CD4-positive, CD25-positive, alpha-beta regulatory T cell (primary cell): ENCODE data around the gene CNBD2. TPM values are rescaled to one million over a fixed set of nuclear protein-coding genes. Genes with fewer than 3 reads are reported as not detected.

Experiments
- ATAC-seq, 2 donors: fragments of 150-1000 bp; cut with Tn5 transposase; one replicate each; pipeline ENCODE4 v1.10.0; 2021; ENCODE audit warnings: low read depth in 2 of 2, moderate number of reproducible peaks in 2 of 2, moderate library complexity in 1 of 2
- DNase-seq, 3 donors: peaks; one replicate each; pipeline versions ENCODE4 v3.0.0 to v3.0.0-alpha.2; 2012 to 2022; ENCODE audit warnings: mixed read lengths in 1 of 3
- H3K27ac ChIP-seq: one replicate; pipeline ENCODE4 v1.7.0; 2013; ENCODE audit warnings: mild to moderate bottlenecking, low read length; ENCODE audit not compliant: insufficient read depth, poor library complexity, severe bottlenecking
- H3K27me3 ChIP-seq: one replicate; pipeline ENCODE4 v1.7.0; 2013; ENCODE audit warnings: low read length; ENCODE audit not compliant: control insufficient read depth, insufficient read depth
- H3K36me3 ChIP-seq: one replicate; pipeline ENCODE4 v1.7.0; 2013; ENCODE audit warnings: mild to moderate bottlenecking, low read length, moderate library complexity; ENCODE audit not compliant: control insufficient read depth, insufficient read depth
- H3K4me1 ChIP-seq: 2 replicates; pipeline ENCODE4 v1.7.0; 2013; ENCODE audit warnings: mild to moderate bottlenecking, low read length; ENCODE audit not compliant: insufficient read depth, control insufficient read depth, poor library complexity, severe bottlenecking
- H3K4me3 ChIP-seq: one replicate; pipeline ENCODE4 v1.7.0; 2013; ENCODE audit warnings: low read depth, mild to moderate bottlenecking, low read length, moderate library complexity
- H3K9me3 ChIP-seq, 2 experiments: 1 replicate in 1 of 2; 2 replicates in 1 of 2; pipeline ENCODE4 v1.7.0; 2013; ENCODE audit warnings: low read length in 2 of 2, mild to moderate bottlenecking in 1 of 2, moderate library complexity in 1 of 2; ENCODE audit not compliant: control insufficient read depth in 2 of 2
- H3K27ac Mint-ChIP-seq, 3 donors: one replicate each; pipeline ENCODE4 v1.8.0; 2020 to 2022; ENCODE audit warnings: mild to moderate bottlenecking in 3 of 3, mixed read lengths in 3 of 3, moderate library complexity in 2 of 3
- H3K27me3 Mint-ChIP-seq: one replicate; pipeline ENCODE4 v1.8.0; 2022; ENCODE audit warnings: mild to moderate bottlenecking, mixed read lengths
- H3K36me3 Mint-ChIP-seq: one replicate; pipeline ENCODE4 v1.8.0; 2020; ENCODE audit warnings: mixed read lengths
- H3K4me1 Mint-ChIP-seq, 4 donors: one replicate each; pipeline ENCODE4 v1.8.0; 2020 to 2022; ENCODE audit warnings: mixed read lengths in 4 of 4, mild to moderate bottlenecking in 1 of 4
- H3K4me3 Mint-ChIP-seq, 4 donors: one replicate each; pipeline ENCODE4 v1.8.0; 2020 to 2022; ENCODE audit warnings: mild to moderate bottlenecking in 4 of 4, mixed read lengths in 4 of 4, moderate library complexity in 3 of 4
- H3K9me3 Mint-ChIP-seq, 7 donors: one replicate each; pipeline ENCODE4 v1.8.0; 2020 to 2022; ENCODE audit warnings: mixed read lengths in 7 of 7, mild to moderate bottlenecking in 3 of 7, moderate library complexity in 2 of 7
- polyA plus RNA-seq, 4 donors: library from polyadenylated mRNA; unstranded; fragments of 300-500 nt; fragmentation: Illumina TruSeq; gene quantifications; one replicate each; pipeline ENCODE4 v1.2.3, GENCODE V29; 2021
- total RNA-seq: library from RNA; stranded (reverse); gene quantifications from one replicate; pipeline ENCODE4 v1.2.3, GENCODE V29; 2022

Gene CNBD2
- total and polyA plus RNA-seq, 5 donors from 2014 or later: 8.5 to 24.8 (median 11.3) TPM

DNA sequence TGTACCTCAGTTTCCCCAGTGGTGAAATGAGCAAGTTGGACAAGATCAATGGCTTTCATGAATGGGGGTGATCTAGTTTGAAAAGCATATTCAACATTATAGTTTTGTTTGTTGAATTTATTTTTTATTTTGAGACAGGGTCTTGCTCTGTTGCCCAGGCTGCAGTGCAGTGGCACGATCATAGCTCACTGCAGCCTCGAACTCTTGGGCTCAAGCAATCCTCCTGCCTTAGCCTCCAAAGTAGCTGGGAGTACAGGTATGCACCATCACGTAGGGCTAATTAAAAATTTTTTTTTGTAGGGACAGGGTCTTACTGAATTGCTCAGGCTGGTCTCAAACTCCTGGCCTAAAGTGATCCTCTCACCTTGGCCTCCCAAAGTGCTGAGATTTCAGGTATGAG, 63.4 kb downstream of the CNBD2 start:
- no peak for ATAC-seq
- no peaks in the 10 kb centered on the region for H3K4me1 Mint-ChIP-seq

DNA sequence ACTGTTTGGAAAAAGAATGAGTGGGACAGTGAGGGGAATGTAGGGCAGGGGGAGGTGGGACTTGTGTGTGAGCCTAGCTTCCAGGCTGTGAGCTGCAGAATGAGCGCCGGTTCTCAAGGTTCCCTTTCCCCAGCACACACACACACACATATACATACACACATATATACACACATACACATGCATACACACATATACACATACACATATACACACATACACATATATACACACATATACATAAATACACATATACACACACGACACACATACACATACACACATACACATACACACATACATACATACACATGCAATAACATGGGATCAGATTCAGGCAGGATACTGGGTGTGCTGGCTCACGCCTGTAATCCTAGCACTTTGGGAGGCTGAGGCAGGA, 66.5 kb downstream of the CNBD2 start:
- Histone ChIP-seq H3K9me3 (no peaks in the 10 kb centered on the region), H3K4me1 (no peaks in the 10 kb centered on the region), H3K27ac (no peak overlapping the region), H3K4me3 (no peak overlapping the region), H3K27me3 (peaks cover 2% of the 10 kb centered on the region), H3K36me3 (no peaks in the 10 kb centered on the region)
- H3K36me3 Mint-ChIP-seq: no peaks in the 10 kb centered on the region
- H3K4me1 Mint-ChIP-seq: no peaks in the 10 kb centered on the region
- no peaks in the 10 kb centered on the region for H3K9me3 Mint-ChIP-seq
- H3K27ac Mint-ChIP-seq: no peak overlapping the region
- ATAC-seq (no peak), DNase-seq (no peak)
- peaks cover 4% of the 10 kb centered on the region for H3K27me3 Mint-ChIP-seq
- no peak overlapping the region for H3K4me3 Mint-ChIP-seq

More for the DNA sequence above, 63.4 kb downstream of the CNBD2 start:
- DNase-seq: no peak
- no peaks in the 10 kb centered on the region for H3K36me3 ChIP-seq
- H3K4me3 Mint-ChIP-seq: no peak overlapping the region
- H3K27ac Mint-ChIP-seq: no peak overlapping the region
- H3K4me3 ChIP-seq: no peak overlapping the region
- no peaks in the 10 kb centered on the region for H3K4me1 ChIP-seq
- H3K27ac ChIP-seq: no peak overlapping the region
- peaks cover 6% of the 10 kb centered on the region for H3K27me3 ChIP-seq
- no peaks in the 10 kb centered on the region for H3K36me3 Mint-ChIP-seq
- H3K9me3 Mint-ChIP-seq: peaks cover 0 to 2% (median 0%) of the 10 kb centered on the region in 7 donors
- peaks cover 18% of the 10 kb centered on the region for H3K27me3 Mint-ChIP-seq
- no peaks in the 10 kb centered on the region for H3K9me3 ChIP-seq

DNA sequence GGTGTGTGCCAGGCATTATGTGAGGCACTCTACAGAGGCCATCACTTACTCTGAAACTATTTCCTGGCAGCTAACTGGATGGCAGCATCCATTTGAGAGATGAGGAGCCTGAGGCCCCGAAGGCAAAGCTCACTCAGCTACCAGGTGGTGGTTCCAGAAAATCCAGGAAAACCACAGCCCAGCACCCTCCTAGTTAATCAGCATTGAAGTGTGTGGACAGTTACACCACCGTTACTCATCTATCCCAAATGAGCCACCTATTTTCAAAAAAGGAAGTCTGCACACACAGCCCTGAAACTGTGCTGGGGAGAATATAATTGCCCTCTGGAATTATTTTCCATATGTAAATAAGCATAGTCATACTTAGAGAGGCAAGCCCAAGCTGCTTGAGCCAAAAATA, 67.4 kb downstream of the CNBD2 start:
- H3K9me3 ChIP-seq: no peaks in the 10 kb centered on the region
- DNase-seq (no peak), ATAC-seq (no peak)
- peaks cover 4% of the 10 kb centered on the region for H3K27me3 Mint-ChIP-seq
- no peak overlapping the region for H3K4me3 Mint-ChIP-seq
- H3K36me3 ChIP-seq: no peaks in the 10 kb centered on the region
- H3K4me1 ChIP-seq: no peaks in the 10 kb centered on the region
- H3K27ac Mint-ChIP-seq: no peak overlapping the region
- no peaks in the 10 kb centered on the region for H3K4me1 Mint-ChIP-seq
- H3K9me3 Mint-ChIP-seq: no peaks in the 10 kb centered on the region
- no peak overlapping the region for H3K27ac ChIP-seq
- H3K36me3 Mint-ChIP-seq: no peaks in the 10 kb centered on the region
- H3K4me3 ChIP-seq: no peak overlapping the region
- peaks cover 2% of the 10 kb centered on the region for H3K27me3 ChIP-seq

DNA sequence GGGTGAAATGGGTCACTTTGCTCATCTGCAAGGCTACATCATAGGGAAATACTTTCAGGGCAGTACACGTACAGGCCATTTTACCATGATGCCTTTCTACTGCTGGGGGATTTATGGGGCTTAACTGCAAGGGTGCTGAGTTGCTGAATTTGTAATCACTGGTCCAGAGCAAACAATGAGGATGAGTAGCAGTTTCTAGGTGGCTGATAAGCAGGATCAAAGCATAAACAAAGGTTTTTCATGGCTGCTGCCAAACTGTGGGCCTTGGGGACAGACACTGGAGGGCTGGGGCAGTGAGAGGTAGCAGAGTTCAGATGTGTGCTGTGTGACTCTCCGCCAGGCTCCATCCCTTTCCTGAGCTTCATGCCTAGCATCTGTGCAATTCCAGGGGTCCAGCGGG, 68.3 kb downstream of the CNBD2 start:
- Mint-ChIP-seq H3K36me3 (peaks cover 2% of the 10 kb centered on the region), H3K27ac (no peak overlapping the region), H3K4me3 (no peak overlapping the region), H3K9me3 (peaks cover 0 to 2% (median 0%) of the 10 kb centered on the region in 7 donors), H3K4me1 (no peaks in the 10 kb centered on the region), H3K27me3 (peaks cover 4% of the 10 kb centered on the region)
- H3K4me1 ChIP-seq: no peaks in the 10 kb centered on the region
- no peak overlapping the region for H3K4me3 ChIP-seq
- H3K27ac ChIP-seq: no peak overlapping the region
- peaks cover 2% of the 10 kb centered on the region for H3K27me3 ChIP-seq
- no peaks in the 10 kb centered on the region for H3K9me3 ChIP-seq
- no peak for DNase-seq
- ATAC-seq: no peak
- H3K36me3 ChIP-seq: no peaks in the 10 kb centered on the region

DNA sequence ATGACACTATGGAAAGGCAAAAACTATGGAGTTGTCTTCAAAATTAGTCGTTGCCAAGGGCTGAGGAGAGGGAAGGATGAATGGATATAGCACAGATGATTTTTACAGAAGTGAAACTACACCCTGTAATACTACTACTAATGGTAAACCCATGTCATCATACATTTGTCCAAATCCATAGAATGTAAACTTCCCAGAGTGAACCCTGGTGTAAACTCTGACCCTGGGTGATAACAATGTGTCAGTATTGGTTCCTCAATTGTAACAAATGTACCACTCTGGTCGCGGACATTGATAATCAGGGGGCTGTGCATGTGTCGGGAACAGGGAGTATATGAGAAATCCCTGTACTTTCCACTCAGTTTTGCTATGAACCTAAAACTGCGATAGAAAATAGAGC, 72.2 kb downstream of the CNBD2 start:
- Histone ChIP-seq H3K4me3 (no peak overlapping the region), H3K27ac (no peak overlapping the region), H3K27me3 (no peaks in the 10 kb centered on the region), H3K4me1 (no peaks in the 10 kb centered on the region), H3K36me3 (peaks cover 6% of the 10 kb centered on the region), H3K9me3 (no peaks in the 10 kb centered on the region)
- peaks cover 4 to 8% (median 7%) of the 10 kb centered on the region in 4 donors for H3K4me1 Mint-ChIP-seq
- ATAC-seq (no peak), DNase-seq (no peak)
- peaks cover 9% of the 10 kb centered on the region for H3K36me3 Mint-ChIP-seq
- peaks cover 0 to 6% (median 0%) of the 10 kb centered on the region in 7 donors for H3K9me3 Mint-ChIP-seq
- no peak overlapping the region for H3K27ac Mint-ChIP-seq
- no peak overlapping the region for H3K4me3 Mint-ChIP-seq
- H3K27me3 Mint-ChIP-seq: peaks cover 4% of the 10 kb centered on the region

DNA sequence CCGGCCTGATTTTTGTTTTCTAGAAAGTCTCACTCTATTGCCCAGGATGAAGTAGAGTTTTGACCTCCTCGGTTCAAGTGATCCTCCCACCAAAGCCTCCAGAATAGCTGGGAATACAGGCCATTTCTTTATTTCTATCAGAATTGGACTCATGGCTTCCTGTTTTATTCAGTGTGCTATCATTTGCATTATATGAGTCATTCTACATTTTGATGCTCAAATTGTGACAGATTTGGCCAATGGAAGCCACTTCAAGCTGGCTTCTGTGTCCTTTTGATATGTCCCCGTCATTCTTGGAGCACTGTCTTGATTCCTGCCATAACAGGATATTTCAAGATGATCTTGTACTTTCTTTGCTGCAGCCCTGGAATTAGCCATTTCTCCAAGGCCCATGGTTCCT, 75.1 kb downstream of the CNBD2 start:
- Histone ChIP-seq H3K4me3 (no peak overlapping the region), H3K36me3 (peaks cover 6% of the 10 kb centered on the region), H3K27me3 (no peaks in the 10 kb centered on the region), H3K27ac (no peak overlapping the region), H3K4me1 (no peaks in the 10 kb centered on the region), H3K9me3 (no peaks in the 10 kb centered on the region)
- ATAC-seq (no peak), DNase-seq (no peak)
- peaks cover 17% of the 10 kb centered on the region for H3K36me3 Mint-ChIP-seq
- H3K4me3 Mint-ChIP-seq: peak overlapping the region in 1 of 4 donors; percentile 32
- peaks cover 22 to 35% (median 26%) of the 10 kb centered on the region in 4 donors for H3K4me1 Mint-ChIP-seq
- no peak overlapping the region for H3K27ac Mint-ChIP-seq
- H3K27me3 Mint-ChIP-seq: no peaks in the 10 kb centered on the region
- peaks cover 0 to 6% (median 0%) of the 10 kb centered on the region in 7 donors for H3K9me3 Mint-ChIP-seq

DNA sequence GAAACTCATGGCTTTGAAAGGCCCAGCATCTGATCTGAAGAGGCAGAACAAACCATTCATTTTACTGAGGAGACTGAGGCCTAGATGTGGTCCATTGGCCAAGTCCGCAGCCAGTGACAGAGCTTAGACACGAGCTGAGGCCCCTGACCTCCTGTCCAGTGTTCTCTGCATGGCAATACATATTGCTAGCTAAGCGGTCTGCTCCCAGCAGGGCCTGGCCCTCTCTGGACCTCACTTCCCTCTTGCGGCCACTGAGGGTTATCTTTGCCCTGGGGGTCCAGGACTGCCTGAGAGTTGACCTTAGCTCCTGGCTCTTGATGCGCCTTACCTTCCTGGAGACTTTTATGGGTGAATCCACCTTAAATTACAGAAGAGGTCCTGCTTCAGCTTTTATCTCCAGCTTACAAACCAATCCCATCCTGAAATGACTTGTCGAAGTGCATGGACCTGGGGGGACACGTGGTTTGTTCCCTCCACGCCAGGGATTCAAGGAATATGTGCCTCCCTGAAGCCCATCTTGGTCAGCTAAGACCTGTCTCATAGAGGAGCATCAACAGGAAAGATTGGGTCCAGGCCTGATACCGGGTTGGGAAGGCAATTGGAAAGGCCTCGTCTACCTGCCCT, 75.6 kb downstream of the CNBD2 start:
- Histone ChIP-seq H3K4me3 (no peak overlapping the region), H3K27me3 (no peaks in the 10 kb centered on the region), H3K27ac (no peak overlapping the region), H3K9me3 (no peaks in the 10 kb centered on the region), H3K4me1 (no peaks in the 10 kb centered on the region), H3K36me3 (peaks cover 6% of the 10 kb centered on the region)
- Mint-ChIP-seq H3K36me3 (peaks cover 19% of the 10 kb centered on the region), H3K9me3 (peaks cover 0 to 6% (median 0%) of the 10 kb centered on the region in 7 donors), H3K27me3 (no peaks in the 10 kb centered on the region), H3K4me1 (peaks cover 27 to 41% (median 31%) of the 10 kb centered on the region in 4 donors), H3K4me3 (peak overlapping the region in 1 of 4 donors; percentile 32), H3K27ac (no peak overlapping the region)
- no peak for ATAC-seq
- DNase-seq: no peak

DNA sequence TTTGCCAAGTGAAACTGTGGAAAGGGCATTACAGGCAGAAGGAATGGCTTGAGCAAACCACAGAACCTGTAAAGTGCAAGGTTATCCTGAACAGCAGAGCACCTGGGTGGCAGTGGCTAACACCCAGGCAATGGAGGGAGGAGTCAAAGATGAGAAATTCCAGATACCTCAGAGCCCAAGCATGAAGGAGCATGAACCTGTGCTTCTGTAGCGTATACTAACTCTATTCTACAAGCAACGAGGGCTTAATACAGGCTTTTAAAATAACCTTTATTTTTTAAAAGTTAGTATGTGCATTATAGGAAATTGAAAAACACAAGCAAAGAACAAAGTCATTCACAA, 77.0 kb downstream of the CNBD2 start:
- Histone ChIP-seq H3K4me3 (no peak overlapping the region), H3K27me3 (no peaks in the 10 kb centered on the region), H3K9me3 (no peaks in the 10 kb centered on the region), H3K4me1 (no peaks in the 10 kb centered on the region), H3K36me3 (peaks cover 6% of the 10 kb centered on the region), H3K27ac (no peak overlapping the region)
- Mint-ChIP-seq H3K27me3 (no peaks in the 10 kb centered on the region), H3K4me1 (peaks cover 29 to 49% (median 35%) of the 10 kb centered on the region in 4 donors), H3K27ac (peak overlapping the region in 1 of 3 donors; percentile 22), H3K4me3 (peak overlapping the region in 1 of 4 donors; percentile 40), H3K9me3 (peaks cover 0 to 6% (median 0%) of the 10 kb centered on the region in 7 donors), H3K36me3 (peaks cover 19% of the 10 kb centered on the region)
- no peak for DNase-seq
- ATAC-seq: no peak
